SW 1271 (cell line): Measurements from ENCODE around the gene USP34.
"Not testable (repeated sequence)": the region's sequence is repeated elsewhere in the genome, so short reads cannot be mapped to it uniquely, and the experiment has no call there.

ENCODE experiments used
- DNase-seq, 2 experiments: peaks; one replicate each; lab custom pipeline; 2025; lab: John Stamatoyannopoulos, UW

USP34 gene

GRCh38 chr2:61426267-61426897 is 44.5 kb downstream of the USP34 start:
- peak in 1 of 2 experiments; percentile 14 for DNase-seq

- no peak for DNase-seq
Measured at GRCh38 chr2:61425605-61426155, 45.2 kb downstream of the USP34 start.

GRCh38 chr2:61423714-61424113 is 47.2 kb downstream of the USP34 start:
- DNase-seq, result no peak

- no peak for DNase-seq
Measured at GRCh38 chr2:61421611-61422010, 49.3 kb downstream of the USP34 start.

GRCh38 chr2:61420991-61421544 is 49.8 kb downstream of the USP34 start:
- no peak for DNase-seq

GRCh38 chr2:61419570-61419969 is 51.3 kb downstream of the USP34 start:
- DNase-seq, result no peak

GRCh38 chr2:61419129-61419528 is 51.8 kb downstream of the USP34 start:
- no peak for DNase-seq

- no peak for DNase-seq
Measured at GRCh38 chr2:61416871-61417645, 53.8 kb downstream of the USP34 start.

GRCh38 chr2:61415265-61415664 is 55.6 kb downstream of the USP34 start:
- no peak for DNase-seq

GRCh38 chr2:61414674-61415073 is 56.2 kb downstream of the USP34 start:
- DNase-seq, result no peak

- no peak for DNase-seq
Measured at GRCh38 chr2:61411109-61411508, 59.8 kb downstream of the USP34 start.

GRCh38 chr2:61410185-61410584 is 60.7 kb downstream of the USP34 start:
- no peak for DNase-seq

GRCh38 chr2:61405813-61406212 is 65.1 kb downstream of the USP34 start:
- no peak for DNase-seq

- no peak for DNase-seq
Measured at GRCh38 chr2:61404438-61404837, 66.4 kb downstream of the USP34 start.

- DNase-seq, result no peak
Measured at GRCh38 chr2:61398413-61398812, 72.5 kb downstream of the USP34 start.

- no peak for DNase-seq
Measured at GRCh38 chr2:61396005-61396404, 74.9 kb downstream of the USP34 start.

GRCh38 chr2:61387588-61387987 is 83.3 kb downstream of the USP34 start:
- not testable (repeated sequence) for DNase-seq

GRCh38 chr2:61380882-61381197 is 90.0 kb downstream of the USP34 start:
- DNase-seq, result not testable (repeated sequence)

GRCh38 chr2:61380056-61380881 is 90.6 kb downstream of the USP34 start:
- no peak for DNase-seq

GRCh38 chr2:61379521-61379920 is 91.4 kb downstream of the USP34 start:
- DNase-seq, result no peak

- no peak for DNase-seq
Measured at GRCh38 chr2:61378281-61378680, 92.6 kb downstream of the USP34 start.

- DNase-seq, result no peak
Measured at GRCh38 chr2:61377046-61377445, 93.8 kb downstream of the USP34 start.
